ENCODE data around the gene MYL3. TPM values are rescaled to one million over a fixed set of nuclear protein-coding genes. Genes with fewer than 3 reads are reported as not detected.

The MYL3 gene
- total RNA-seq, 1 experiment from 2014 or later = not detected

Other genes starting within 250 kb of the MYL3 start
- 6.5 and 9.4 TPM in 2 replicates for gene ALS2CL, start 169.8 kb downstream of the MYL3 start, total RNA-seq (2014; rRNA removed; shearing (Covaris generic))
- 0.08 and 0.10 TPM in 2 replicates for gene TMIE, start 162.1 kb downstream of the MYL3 start, total RNA-seq (2014; rRNA removed; shearing (Covaris generic))
- not detected in 2 replicates for gene PRSS50, start 145.6 kb downstream of the MYL3 start, total RNA-seq (2014; rRNA removed; shearing (Covaris generic))
- gene PTH1R, start 14.3 kb upstream of the MYL3 start, total RNA-seq (2014; rRNA removed; shearing (Covaris generic)) = 6.6 and 6.7 TPM in 2 replicates
- 30.1 and 37.8 TPM in 2 replicates for gene CCDC12, start 113.3 kb upstream of the MYL3 start, total RNA-seq (2014; rRNA removed; shearing (Covaris generic))
- gene NBEAL2, start 116.2 kb upstream of the MYL3 start, total RNA-seq (2014; rRNA removed; shearing (Covaris generic)) = 0.28 and 0.95 TPM in 2 replicates